GM18526 (cell line): ENCODE measurements around the gene SLC36A4.

Experiments
- POLR2A ChIP-seq: IDR thresholded peaks from 3 replicates; pipeline ENCODE4 v1.6.1; 2011; ENCODE audit not compliant: insufficient read length; ENCODE audit errors: extremely low read depth

Gene SLC36A4

DNA sequence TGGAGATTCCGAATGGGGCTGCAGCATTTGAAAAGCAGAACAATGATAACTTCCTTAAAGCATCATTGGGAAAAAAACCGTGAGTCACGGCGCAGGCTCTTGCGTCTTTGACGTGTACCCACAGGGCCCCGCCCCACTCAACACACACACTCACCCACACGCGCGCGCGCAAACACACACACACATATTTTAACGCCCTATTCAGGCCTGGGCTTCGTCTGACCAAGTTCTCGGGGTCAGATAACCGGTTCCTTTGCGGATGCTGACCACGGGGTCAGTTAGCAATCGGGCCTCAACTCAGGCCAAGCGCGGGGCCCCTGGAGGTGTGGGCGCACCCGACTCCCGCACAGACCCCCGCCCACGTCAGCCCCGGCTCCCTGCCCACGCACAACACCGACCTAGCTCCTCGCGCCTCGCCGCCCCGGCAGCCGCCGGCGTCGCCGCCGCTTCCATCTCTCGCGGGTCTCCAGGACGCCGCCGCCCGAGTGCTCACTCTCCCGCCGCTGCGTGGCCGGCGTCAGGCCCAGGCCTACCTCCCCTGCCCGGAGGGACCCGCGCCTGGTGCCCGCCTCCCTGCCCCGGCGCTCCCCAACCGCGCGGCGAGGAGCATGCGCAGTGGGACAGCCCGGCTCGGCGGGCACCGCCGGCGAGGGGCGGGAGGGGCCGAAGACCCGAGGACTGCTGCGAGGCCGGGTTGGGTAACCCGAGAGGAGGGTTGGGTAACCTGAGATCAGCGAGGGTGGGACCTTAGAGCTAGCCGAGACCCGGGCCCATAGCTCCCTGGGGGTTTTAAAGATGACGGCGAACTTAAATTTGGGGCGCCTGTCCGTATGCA is at the start of gene SLC36A4:
Gene SLC36A4, minus strand, starts transcription at position 612 of the 835 bp plus-strand sequence. Its CDS starts 159 bp downstream, at position 453.
- TF ChIP-seq POLR2A = peak; percentile 52

DNA sequence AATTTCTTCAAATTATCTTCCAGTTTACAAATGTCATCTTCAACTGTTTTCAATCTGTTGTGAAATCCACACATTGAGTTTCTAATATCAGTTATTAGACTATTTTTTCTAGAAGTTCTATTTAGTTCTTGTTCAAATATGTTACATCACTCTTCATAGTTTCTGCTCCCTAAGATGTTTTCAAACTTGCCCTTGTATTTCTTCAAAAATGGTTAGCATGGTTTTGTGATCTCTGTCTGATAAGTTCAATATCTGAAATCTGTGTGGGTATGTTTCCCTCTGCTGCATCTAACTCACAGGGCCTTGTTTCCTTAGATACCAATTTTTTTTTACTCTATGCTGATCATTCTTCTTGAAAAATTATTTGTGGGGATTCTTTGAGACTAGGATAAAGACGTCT is 46.2 kb upstream of the SLC36A4 start:
- no peak for TF ChIP-seq POLR2A

DNA sequence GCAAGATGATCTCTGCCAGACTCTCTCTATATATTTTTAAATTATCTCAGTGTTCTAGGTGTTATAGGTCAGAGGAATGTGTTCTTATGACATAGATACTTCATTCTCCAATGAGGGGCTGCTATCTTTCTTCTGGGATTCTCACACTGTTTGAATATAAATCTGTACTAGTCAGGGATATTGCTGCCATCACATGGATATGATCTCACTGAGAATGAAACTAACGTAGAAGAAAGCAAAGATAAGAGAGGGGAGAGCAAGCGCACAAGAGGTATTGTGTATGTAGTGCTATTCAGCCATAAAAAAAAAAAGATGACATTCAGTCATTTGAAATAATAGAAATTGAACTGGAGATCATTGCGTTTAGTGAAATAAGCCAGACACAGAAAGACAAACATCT is 42.2 kb upstream of the SLC36A4 start:
- no peak for TF ChIP-seq POLR2A

DNA sequence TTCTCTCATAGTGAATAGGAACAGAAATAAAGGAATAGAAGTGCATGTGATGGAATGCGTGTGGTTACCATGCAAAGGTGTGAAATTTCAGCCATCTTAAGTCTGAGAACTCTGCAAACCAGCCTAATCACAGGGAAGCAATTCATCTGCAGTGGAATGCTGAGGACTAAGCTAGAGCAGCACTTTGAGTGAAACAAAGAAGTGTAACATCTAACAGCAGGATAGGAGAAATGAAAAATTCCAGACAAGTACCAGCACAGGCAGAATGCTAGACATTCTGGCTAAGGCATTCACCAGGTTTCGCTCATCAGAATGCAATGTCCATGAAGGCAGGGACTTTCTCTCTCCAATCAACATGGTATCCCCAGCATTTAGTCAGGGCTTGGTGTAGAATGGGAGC is 41.2 kb upstream of the SLC36A4 start:
- no peak for TF ChIP-seq POLR2A

DNA sequence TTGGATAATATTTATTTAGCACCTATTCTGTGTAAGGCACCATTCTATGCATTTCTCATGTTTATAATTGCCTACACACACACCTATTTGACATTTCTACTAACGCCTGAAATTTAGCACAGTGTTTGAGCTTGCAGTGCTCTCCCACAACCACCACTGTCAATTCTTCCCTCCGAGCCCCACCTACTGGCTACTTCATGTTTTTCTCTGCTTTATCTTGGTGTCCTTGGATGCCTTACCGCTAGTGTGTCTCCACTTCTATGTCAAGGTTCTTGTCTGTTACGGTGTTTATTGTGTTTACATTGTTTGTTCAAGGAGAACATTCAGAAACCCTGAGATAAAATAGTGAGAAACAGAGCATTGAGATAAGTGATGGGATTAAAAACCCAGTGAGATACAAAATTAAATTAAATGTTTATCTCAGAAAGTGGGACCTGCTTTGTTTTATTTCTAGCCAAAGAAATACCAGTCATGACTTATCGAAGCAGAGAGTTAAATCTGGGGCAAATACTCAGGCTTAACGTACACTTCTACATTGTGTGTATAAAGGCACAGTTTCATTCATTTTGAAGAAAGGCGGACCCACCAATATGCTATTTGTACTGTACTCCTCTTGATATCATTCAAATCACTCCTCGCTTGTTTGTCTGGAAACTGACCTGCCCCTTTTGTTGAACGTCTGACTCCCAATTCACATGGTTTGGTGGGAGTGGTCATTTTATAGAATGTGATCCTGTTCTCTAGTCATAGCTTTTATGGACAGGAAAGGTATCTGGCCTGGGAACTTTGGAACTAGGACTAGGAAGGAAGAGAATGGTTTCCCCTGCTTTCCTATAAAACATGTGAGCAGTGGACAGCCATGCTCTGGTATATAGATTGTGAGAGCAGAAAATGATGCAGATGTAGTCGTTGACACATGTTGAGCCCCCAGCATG is 39.2 kb upstream of the SLC36A4 start:
- no peak for TF ChIP-seq POLR2A

DNA sequence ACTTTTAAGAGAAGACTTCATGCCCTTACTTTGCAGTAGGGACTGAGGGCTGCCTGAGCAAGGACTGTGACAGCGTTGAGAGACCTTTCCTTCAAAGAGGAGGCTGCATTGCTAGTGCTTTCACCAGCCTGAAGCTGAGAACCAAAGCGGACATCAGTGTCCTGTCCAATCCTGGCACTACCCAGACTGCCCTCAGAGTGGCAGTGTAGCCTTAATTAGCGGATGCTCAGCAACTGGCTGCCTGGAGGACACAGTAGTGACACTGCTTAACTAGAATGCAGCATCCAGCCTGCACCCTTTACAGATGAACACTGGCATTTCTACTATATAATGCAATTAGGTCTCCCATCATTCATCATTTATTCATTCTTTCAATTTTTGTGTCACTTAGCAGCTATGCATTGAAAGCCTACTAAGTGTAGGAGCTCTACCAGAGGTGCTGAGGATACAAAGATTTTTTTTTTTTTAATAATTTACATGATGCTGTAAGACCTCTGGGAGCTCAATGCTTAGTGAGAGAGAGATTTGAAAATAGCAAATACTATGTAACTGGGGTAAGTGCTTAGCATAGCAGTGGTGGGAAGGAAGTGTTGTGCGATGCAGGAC is 36.9 kb upstream of the SLC36A4 start:
- no peak for TF ChIP-seq POLR2A

DNA sequence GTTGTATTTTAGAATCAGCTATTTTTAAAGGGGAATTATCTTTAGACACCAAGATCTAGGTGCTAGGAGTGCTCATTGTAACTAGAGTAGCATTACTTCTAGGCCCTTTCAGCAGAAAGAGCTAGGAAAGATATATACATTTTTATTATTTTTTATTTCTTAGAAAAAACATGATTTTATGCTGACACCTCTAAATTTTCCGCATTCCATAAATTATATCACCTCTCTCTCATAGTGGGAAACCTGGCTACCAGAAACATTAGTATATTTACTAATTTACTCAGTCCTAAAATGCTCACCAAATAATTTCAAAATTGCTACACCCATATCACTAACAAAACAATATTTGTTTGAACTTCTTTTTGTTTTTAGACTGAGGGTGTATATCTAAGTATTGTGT is 32.1 kb upstream of the SLC36A4 start:
- no peak for TF ChIP-seq POLR2A

DNA sequence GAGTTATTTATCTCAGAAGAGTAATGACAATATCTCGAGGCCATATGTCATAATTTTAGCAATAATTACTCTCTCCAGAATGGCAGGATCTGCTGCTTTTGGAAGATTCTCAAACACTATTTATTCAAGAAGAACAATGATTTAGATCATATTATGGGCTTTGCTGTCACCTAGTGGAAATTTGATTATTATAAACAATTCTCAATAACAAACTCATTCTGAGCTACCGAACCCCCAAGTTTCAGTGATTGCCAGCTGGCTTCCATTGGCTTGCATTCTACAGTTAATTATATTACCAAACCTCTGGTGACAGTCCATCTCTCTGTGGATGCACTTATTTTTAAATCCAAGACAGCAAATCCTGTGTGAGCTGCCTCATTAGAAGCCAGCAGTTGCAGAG is 27.9 kb upstream of the SLC36A4 start:
- TF ChIP-seq POLR2A = no peak

DNA sequence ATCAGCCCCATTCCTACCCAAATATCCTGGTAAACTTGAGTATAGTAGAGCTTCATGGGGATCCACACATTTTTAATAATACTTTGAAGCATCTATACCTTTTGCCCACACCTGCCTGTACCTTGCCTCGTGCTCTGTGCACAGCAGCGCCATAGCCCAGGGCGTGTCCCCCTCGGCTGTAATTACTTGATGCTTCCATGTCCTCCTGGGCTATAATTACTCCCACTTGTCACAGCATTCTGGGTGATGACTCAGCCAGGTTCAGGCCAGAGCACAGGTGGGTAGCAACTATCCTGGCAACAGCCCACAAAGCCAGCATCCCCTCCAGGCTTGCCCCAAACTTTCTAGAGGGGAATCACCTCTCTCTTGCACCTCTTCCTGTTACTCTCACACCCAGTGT is 23.7 kb upstream of the SLC36A4 start:
- TF ChIP-seq POLR2A = no peak

DNA sequence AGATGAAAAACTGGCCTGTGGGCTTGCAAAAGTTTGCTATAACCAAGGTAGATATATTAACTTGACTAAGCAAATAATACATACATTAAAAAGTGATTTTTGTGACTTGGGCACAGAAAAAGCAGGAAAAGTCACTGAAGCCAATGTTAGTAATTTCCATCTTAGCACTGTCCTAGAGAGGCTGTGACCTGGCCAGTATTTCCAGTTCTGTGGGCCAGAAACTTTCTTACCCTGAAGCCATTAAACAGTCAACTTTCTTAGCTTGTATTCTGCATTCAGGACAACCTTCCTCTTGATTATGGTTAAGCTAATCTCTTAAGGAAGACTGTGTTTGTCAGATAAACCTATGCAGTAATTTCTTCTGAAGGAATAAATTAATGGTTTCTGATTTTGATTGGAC is 22.3 kb upstream of the SLC36A4 start:
- TF ChIP-seq POLR2A = no peak

DNA sequence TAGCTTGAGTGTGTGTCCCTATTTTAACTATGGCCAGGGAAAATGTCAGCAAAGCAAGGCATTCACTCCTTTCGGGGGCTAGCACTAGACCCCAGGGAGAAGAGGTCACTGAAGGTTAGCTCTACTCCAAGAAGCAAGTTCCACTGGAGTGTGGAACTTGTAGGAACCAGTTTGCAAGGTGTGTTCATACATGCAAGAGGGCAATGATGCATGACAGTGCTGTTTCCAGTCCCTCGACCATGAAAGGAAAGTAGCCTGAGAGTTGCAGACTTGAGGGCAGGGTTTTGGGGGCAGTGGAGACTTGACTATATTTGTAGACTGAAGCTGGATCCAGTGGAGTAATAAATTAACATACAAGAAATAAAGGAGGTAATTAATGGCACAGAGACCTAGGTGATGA is 21.6 kb upstream of the SLC36A4 start:
- TF ChIP-seq POLR2A = no peak

DNA sequence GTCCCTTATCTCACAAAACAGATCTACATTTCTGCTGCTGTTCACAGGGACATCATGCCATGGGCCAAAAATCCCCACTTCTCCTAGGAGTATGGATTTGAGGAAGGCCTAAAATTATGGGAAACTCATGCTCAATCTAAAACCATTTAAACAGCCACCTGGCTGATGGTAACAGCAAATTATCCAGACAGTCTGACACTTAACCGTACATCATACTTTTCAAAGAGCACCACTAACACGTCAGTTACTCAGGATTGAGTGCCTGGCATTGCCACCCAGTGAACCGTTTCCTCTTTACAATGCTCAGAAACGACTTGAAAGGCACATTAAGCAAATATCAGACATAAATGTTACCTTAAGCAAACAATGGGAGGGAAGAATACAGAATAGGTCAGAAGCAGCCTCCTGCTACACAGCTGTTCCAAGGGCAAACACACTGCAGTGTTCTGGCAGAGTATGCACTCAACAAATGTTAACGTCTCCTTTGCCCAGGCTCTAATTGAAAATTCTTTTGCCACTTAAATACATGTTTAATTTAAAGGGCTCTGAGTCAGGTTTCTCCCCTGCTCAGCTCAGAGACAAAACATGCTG is 18.8 kb upstream of the SLC36A4 start:
- no peak for TF ChIP-seq POLR2A

DNA sequence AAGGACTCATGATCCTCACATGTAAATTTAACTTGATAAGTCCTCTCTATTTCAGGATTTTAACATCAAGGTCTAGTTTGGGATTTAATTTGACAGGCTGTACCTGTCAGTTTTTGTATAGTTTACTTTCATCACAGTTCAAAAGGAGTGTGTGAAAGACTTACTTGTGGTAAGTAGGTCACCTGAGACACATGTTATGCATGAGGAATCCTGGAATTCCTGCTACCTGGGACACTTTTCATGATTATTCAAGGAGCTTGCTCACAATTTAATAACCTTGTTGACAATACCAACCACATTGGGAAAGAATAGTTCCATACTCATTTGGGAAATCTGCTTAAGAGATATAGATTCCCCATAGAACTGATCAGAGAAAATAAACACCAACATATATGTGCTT is 15.8 kb upstream of the SLC36A4 start:
- TF ChIP-seq POLR2A = no peak

DNA sequence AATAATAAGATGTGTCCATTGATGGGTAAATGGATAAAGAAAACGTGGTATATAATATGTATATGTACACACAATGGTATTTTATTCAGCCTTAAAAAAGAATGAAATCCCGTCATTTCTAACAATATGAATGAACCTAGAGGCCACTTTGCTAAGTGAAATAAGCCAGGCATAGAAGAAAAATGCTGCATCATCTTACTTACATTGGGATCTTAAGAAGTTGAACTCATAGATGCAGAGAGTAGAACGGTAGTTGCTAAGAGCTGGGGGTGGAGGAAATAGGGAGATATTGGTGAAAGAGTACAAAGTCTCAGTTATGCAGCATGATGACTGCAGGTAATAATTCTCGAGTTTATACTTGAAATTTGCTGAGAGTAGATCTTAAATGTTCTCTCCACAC is 14.3 kb upstream of the SLC36A4 start:
- TF ChIP-seq POLR2A = no peak

DNA sequence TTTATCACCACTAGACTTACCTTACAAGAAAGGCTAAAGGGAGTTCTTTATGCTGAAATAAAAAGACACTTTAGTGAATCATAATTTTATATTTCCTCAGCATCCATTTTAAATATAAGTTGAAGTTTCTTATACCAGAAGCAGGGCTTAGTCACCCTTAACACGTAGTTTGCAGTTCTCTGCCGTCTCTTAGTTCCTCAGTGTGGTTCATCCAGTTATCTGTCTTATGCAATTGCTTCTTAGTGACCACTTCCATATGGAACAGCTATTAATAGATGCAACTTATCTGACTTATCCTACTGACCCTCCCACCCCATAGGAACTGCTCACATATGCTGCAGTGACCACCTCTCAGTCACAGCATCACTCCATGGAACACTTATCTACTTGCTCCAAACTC is 11.7 kb upstream of the SLC36A4 start:
- no peak for TF ChIP-seq POLR2A
